NCI-H2196 (cell line): ENCODE measurements around the gene SEC24A.
"Not testable (repeated sequence)": the region's sequence is repeated elsewhere in the genome, so short reads cannot be mapped to it uniquely, and the experiment has no call there.

ENCODE experiments used
- DNase-seq: peaks from one replicate; lab custom pipeline; 2025; ENCODE audit not compliant: unreplicated experiment; lab: John Stamatoyannopoulos, UW

The SEC24A gene

DNA sequence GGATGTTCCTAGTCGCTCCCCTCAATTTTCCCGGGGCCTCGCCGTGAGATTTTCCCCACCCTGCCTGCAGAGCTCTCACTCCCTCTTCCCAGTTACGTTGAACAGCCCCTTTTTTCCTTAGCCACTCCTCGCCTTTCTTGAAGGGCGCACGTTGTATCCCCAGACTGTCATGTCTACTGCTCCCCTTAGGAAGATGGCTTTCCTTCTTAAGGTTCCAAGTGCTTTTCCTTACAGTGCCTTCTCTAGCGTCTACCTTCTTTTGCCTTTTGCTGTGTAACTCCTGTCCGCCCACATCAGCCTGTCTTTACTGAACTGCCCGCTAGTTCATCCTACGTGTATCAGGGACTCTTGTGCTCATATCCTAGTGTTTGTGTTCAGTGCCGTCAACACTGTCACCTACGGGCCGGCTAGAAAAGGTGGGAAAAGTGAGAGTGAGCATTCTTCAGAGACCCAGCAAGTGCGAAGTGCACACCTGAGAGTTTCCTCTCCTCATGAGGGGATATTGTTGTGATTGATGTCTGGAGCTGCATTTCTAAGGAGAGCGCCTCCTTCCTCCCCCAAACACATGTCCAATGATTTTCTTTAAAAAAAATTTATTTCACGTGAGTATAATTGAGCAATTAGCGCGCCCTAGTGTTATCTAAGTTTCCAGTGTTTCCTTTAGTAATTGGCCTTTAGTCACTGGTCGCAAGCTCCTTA lies 90.5 kb downstream of the SEC24A start:
- DNase-seq: peak; percentile 31

DNA sequence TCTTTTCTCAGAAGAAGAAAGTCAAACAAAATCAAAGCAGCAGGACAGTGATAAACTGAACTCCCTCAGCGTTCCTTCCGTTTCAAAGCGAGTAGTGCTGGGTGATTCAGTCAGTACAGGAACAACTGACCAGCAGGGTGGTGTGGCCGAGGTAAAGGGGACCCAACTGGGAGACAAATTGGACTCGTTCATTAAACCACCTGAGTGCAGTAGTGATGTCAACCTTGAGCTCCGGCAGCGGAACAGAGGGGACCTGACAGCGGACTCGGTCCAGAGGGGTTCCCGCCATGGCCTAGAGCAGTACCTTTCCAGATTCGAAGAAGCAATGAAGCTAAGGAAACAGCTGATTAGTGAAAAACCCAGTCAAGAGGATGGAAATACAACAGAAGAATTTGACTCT lies 92.5 kb downstream of the SEC24A start:
- no peak for DNase-seq

DNA sequence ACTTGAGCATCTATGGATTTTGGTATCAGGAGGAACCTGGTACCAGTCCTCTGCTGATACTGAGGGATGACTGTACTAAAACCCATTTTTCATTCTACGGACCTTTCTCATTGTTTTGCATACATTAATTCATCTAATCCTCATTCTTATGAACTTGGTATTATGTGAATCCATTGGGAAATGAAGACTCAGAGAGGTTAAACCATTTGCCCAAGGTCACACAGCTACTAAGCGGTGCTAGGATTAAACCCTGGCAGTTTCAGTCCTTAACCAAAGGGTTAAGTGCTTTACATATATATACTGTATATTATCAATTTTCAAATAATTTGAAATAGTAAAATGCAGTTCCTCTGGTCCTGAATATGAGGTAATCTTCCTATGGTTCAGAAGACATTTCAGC lies 93.5 kb downstream of the SEC24A start:
- no peak for DNase-seq

DNA sequence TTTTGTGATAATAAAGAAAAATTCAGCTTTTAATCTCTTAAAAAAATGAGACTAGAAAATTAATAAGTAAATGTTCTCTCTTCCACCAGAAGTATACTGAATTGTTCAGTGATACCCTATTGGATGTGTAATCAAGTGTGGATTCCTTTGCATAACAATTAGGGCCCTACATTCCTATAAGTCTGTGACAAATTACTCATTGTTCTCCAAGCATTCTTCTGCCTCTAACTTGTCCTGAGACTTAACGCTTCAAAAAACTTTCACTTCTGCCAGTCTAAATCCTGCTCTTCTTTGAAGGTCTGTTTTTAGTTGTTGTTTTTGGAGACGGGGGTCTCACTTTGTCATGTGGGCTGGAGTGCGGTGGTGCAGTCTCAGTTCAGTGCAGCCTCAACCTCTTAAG lies 100.8 kb downstream of the SEC24A start:
- DNase-seq: no peak

DNA sequence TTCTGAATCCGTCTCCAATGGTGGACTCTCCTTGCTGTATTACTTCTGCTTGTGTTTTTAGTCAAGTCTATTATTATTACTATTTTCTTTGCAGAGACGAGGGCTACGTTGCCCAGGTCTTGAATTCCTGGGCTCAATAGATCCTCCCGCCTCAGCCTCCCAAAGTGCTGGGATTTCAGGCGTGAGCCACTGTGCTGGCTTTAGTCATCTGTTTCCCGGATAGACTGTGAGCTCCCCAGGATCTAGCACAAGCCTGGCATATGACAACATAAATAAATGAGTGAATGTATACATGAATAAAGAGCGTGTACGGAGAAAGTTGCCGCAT lies 109.6 kb downstream of the SEC24A start:
- no peak for DNase-seq

DNA sequence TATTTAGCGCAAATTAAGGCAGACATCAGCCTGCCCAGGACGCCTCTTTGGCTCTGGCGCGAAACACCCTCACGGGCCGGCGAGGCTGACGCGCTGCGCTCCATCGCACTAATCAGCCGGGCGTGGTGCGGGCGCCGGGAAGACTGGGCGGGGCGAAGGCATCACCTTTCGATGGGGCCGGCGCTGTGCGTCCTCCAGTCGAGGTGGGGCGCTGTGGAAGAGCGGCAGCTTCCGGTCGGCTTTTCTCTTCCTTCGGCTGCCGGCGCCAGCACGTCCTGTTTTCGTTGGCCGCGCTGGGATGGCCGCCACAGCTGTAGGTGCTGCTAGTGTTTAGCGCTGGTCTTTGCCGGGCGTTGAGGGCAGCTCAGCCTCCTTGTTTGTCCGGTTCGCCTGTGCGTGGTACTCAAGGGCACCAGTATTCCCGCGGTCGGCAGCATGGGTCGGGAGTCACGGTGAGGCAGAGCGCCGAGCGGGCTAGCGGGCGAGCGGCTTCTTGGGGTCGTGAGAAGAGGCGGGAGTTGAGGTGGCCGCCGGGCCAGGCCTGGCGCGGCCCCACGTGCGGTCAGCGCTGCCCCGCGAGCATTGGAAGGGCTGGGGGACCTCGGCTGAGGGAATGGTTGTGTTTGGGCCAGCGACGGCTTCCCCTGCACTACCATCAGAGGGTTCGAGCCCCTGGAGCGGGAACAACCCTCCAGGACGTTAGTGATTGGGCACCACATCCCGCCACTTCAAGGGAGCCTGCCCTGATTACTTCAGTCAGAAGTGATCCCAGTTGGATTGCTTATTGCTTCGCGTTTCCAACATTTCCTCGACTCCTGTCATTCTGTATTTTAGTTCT lies 110.1 kb downstream of the SEC24A start, which contains the start of gene DDX46:
Gene DDX46, plus strand, starts transcription at position 276 of the 838 bp plus-strand sequence. Its CDS starts 160 bp downstream, at position 436.
- peak; percentile 94 for DNase-seq

DNA sequence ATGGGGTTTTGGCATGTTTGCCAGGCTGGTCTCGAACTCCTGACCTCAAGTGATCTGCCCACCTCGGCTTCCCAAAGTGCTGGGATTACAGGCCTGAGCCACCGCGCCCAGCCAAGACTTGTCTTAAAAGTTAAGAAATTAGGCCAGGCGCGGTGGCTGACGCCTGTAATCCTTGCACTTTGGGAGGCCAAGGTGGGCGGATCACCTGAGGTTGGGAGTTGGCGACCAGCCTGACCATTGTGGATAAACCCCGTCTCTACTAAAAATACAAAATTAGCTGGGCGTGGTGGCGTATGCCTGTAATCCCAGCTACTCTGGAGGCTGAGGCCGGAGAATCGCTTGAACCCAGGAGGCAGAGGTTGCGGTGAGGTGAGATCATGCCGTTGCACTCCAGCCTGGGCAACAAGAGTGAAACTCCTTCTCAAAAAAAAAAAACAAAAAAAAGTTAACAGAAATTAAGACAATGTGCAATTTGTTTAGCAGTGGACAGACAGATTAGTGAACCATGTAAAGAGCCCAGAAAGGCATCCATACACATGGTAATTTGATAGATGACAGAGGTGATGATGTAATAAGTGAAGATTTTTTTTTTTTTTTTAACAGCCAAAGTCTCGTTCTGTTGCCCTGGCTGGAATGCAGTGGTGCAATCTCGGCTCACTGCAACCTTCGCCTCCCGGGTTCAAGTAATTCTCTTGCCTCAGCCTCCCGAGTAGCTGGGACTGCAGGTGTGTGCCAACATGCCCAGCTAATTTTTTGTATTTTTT lies 119.1 kb downstream of the SEC24A start:
- DNase-seq: not testable (repeated sequence)

DNA sequence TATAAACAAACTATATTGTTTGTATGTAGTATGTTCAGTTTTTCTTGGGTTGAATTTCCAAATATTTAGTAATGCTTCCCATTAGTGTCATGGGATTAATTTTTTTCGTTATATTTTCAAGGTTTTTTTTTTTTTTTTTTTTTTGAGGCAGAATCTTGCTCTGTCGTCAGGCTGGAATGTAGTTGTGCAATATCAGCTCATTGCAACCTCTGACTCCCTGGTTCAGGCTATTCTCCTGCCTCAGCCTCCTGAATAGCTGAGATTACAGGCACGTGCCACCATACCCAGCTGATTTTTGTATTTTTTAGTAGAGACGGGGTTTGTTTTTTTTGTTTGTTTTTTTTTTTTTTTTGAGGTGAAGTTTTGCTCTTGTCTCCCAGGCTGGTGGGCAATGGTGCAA lies 120.6 kb downstream of the SEC24A start:
- no peak for DNase-seq

DNA sequence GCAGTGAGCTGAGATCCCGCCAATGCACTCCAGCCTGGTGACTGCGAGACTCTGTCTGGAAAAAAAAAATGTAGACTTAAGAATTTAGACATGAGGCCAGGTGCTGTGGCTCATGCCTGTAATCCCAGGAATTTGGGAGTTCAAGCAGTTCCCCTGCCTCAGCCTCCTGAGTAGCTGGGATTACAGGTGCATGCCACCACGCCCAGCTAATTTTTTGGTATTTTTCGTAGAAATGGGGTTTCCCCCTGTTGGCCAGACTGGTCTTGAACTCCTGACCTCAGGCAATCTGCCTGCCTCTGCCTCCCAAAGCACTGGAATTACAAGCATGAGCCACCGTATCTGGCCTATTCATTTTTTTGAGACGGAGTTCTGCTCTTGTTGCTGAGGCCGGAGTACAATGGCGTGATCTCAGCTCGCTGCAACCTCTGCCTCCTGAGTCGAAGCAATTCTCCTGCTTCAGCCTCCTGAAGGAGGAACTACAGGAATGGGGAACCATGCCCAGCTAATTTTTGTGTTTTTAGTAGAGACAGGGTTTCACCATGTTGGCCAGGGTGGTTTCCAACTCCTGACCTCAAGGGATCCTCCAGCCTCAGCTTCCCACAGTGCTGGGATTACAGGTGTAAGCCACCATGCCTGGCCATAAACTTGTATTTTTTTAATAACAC lies 124.0 kb downstream of the SEC24A start:
- DNase-seq: no peak

DNA sequence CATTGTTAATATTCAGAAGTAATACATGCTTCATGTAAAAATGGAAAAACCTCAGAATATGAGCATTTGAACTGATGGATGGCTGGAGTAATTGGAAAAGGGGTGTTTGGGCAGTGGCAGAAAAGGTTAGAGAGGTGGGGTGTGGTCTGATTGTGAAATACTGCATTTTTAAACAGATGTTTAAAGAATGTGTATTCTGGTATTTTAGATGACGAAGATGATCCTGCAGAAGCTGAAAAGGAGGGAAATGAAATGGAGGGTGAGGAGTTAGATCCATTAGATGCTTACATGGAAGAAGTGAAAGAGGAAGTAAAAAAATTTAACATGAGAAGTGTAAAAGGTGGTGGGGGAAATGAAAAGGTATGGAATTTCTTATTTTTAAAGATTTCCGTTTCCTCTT lies 128.8 kb downstream of the SEC24A start:
- DNase-seq: no peak
